ENCODE measurements around the gene ACOX1.

DNA sequence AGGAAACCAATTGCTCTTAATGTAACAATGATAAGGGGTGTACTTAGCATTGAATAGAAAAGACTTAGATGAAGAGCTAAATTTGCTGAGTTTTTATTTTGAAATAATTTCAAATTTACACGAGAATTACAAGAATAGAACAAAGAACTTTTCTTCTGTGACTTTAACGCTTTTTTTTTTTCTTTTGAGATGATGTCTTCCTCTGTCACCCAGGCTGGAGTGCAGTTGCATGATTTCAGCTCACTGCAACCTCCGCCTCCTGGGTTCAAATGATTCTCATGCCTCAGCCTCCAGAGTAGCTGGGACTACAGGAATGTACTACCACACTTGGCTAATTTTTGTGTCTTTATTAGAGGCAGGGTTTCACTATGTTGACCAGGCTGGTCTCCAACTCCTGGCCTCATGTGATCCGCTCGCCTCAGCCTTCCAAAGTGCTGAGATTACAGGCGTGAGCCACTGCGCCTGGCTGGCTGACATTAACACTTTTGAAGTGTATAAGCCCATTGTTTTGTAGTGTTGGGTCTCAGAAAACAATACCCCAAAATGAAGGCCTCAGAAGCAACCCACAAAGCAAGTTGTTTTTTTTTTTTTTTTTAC, 2.2 kb upstream of the ACOX1 start:
- TF ChIP-seq CTCF (IDR thresholded peaks at IDR 0.05; ENCODE audit: low read depth, low read length, poor library complexity, severe bottlenecking) (no peak), EZH2phosphoT487 (IDR thresholded peaks at IDR 0.05; ENCODE audit: borderline replicate concordance, low read length) (no peak)
